HG03196 (cell line): ENCODE data around the gene MKRN1.
"Not testable (repeated sequence)": the region's sequence is repeated elsewhere in the genome, so short reads cannot be mapped to it uniquely, and the experiment has no call there.

Experiments
- ATAC-seq: cut with Tn5 transposase; IDR thresholded peaks from one replicate; pipeline ENCODE4 v1.9.1; 2021; ENCODE audit not compliant: unreplicated experiment

MKRN1 gene

DNA sequence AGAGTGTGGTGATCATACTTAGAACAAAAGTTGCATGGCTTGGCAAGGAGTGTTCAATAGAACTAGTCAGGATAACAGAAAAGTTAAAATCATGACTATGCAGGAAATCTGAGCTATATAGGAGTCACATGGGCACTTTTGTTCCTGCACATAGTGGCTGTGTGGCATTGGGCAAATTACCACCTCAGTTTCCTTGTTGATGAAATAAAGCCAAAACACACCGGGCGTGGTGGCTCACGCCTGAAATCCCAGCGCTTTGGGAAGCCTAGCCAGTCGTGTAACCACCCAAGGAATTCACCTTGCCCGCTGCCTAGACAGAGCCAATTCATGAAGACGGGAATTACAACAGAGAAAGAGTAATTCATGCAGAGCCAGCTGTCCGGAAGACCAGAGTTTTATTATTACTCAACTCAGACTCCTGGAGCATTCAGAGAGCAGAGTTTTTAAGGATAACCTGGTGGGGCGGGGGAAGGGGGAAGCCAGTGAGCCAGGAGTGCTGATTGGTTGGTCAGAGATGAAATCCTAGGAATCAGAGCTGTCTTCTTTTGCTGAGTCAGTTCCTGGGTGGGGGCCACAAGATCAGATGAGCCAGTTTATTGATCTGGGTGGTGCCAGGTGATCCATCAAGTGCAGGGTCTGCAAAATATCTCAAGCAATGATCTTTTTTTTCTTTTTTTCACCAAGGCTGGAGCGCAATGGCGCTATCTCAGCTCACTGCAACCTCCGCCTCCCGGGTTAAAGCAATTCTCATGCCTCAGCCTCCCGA, 6.4 kb upstream of the MKRN1 start:
- no peak for ATAC-seq

GRCh38 chr7:140484951-140485499, 5.7 kb upstream of the MKRN1 start:
- ATAC-seq, result no peak

DNA sequence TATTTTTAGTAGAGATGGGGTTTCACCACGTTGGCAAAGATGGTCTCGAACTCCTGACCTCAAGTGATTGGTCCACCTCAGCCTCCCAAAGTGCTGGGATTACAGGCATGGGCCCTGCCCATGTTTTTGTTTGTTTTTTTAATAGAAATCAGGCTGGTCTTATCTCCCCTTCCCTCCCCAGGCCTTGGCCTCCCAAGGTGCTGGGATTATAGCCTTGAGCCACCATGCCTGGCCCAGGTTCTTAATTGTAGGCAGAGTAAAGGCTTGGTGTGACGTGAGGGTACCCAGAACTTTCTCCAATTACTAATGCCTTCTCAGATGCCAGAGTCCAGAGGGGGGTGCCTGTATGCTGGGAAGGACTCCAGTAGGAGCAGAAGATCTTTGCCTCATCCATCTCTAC, 5.2 kb upstream of the MKRN1 start:
- ATAC-seq, result no peak

- no peak for ATAC-seq
Measured at GRCh38 chr7:140479739-140480084, 407 bp upstream of the MKRN1 start.

- ATAC-seq, result peak; percentile 24
Measured at GRCh38 chr7:140478246-140479061, 851 bp downstream of the MKRN1 start.

DNA sequence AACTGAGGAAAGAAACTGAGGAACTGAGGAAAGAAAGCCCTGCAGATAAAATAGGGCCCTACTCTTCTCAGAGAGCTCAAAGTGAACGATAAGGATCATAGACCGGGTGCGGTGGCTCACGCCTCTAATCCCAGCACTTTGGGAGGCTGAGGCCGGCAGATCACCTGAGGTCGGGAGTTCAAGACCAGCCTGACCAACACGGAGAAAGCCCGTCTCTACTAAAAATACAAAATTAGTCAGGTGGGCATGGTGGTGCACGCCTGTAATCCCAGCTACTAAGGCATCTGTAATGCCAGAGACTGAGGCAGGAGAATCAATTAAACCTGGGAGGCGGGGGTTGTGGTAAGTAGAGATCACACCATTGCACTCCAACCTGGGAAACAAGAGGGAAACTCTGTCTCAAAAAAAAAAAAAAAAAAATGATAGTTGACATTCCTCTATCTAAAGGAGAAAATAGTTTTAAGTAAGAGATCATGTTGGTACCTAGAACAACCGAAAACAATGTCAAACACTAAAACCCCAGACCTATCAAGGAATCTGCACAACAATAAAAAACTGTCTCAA, 2.5 kb downstream of the MKRN1 start:
- ATAC-seq, result no peak

GRCh38 chr7:140475747-140476333, 3.5 kb downstream of the MKRN1 start:
- ATAC-seq, result no peak

DNA sequence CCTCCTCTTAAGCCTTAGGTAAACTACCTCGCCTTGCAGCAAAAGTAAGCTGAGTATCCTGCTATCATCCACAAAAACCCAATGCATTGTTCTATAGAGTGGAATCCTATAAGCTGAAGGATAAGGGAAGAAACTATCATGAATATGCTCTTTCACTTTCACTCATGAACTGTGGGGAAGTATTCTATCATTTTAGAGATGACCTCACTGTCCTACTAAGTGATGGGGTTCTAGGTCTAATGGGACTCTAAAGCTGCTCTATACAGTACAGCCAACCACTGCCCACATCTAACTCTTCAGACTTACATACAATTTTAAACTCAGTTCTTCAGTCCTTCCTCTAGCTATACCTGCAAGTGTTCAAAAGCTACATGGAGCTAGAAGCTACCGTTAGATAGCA, 16.2 kb downstream of the MKRN1 start:
- ATAC-seq, result no peak

DNA sequence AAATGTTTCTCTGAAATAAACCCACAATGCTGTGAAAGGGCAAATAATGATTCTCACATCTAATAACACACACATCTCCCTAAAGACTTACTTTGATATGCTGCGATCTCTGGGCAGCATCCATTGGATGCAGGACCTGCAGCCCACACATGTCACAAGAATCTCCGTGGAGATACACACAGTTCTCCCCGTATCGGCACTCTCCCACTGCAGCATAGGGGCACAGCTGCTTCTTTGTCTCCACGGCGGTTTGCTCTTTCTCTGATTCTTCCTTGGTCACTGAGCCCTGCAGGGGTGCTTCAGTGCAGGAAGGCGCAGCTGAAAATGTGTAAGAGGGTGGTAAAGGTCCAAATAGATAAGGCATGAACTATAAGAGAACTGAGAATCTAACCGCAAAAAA, 20.4 kb downstream of the MKRN1 start:
- ATAC-seq, result no peak

DNA sequence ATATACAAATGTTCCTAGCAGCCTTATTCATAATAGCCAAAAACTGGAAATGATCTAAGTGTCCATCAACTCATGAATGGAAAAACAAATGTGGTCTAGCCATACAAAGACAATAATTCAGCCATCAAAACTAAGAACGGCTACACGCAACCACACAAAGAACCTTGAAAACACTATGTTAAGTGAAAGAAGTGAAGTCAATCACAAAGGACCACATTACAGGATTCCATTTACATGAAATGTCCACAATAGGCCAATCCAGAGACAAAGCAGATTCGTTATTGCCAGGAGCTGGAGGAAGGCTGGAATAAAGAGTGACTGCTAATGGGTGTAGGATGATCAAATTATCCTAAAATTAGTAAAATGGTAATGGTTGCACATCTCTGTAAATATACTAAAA, 21.1 kb downstream of the MKRN1 start:
- no peak for ATAC-seq

- no peak for ATAC-seq
Measured at GRCh38 chr7:140456551-140457051, 22.7 kb downstream of the MKRN1 start.

GRCh38 chr7:140455743-140456142, 23.6 kb downstream of the MKRN1 start:
- ATAC-seq, result no peak

DNA sequence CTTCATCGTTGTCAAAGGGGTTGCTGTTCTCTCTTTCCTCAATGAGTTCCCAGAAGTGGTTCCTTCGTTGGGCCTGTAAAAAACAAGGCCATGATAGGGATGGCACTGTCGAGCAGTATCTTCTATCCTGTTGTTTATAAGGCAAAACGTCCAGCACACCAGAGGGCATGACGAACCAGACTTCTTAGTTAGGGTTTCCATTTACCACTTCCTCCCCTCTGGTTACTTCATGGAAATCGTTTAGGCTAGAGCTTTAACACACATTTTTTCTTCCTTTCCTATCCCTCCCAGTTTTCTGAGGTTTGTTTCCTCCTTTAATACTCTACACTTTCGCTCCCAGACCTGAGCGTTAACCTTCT, 24.7 kb downstream of the MKRN1 start:
- ATAC-seq, result no peak

DNA sequence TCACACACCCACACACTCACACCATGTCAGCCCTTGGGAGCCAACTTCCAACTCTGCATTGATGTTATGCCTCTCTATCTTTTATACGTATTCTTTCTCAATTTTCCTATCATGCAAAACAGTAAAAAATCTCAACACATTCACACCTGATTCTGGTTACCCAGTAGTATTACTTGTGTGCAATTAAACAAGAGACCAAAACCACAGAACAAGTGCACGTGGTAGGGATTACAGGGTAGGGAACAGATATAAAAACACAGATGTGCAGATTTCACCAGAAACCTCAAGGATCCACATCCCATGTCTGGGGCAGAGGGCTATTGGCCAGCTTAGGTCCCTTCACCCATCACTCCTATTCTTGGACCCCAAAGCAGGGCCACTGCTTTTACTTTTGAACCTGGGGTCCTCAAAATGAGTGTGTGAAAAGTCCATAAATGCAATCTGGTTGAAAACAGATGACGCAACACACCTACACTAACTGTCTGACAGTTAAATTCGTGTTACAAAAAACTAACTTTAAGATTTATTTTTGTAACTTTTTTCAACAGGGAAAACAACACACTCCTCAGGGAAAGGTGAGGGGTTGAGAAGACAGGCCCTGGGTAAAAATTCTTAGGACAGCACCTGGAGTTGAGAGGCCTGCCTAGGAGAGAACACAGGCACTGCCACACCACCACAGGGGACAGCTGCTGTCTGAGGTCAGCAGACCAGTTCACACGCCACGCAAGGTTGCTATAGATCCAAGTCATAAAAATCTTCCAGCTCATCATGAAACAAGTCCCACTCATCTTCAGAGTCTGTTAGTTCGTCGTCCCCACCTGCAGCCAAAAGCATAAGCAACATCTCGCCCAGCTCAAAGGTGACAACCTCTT, 25.3 kb downstream of the MKRN1 start:
- ATAC-seq, result not testable (repeated sequence)

GRCh38 chr7:140453273-140453672, 26.0 kb downstream of the MKRN1 start:
- no peak for ATAC-seq

DNA sequence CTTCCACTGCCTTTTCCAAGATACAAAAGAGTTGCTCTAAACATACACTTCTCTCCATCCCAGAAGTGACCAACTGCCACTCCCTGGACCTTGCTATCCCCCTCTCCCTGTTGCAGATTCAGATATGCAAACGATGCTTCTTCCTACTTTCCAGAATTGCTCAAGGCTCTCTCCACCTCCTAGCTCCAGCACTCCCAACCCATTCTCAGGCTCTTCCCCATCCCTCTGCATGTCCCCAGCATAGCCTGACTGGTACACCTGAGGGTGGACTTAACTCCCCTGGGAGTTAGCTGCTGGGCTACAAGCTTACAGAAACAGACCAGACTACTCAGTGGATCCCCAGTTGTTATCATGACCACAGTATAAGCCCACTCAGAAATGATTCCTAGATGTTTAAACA, 27.6 kb downstream of the MKRN1 start:
- ATAC-seq, result no peak

DNA sequence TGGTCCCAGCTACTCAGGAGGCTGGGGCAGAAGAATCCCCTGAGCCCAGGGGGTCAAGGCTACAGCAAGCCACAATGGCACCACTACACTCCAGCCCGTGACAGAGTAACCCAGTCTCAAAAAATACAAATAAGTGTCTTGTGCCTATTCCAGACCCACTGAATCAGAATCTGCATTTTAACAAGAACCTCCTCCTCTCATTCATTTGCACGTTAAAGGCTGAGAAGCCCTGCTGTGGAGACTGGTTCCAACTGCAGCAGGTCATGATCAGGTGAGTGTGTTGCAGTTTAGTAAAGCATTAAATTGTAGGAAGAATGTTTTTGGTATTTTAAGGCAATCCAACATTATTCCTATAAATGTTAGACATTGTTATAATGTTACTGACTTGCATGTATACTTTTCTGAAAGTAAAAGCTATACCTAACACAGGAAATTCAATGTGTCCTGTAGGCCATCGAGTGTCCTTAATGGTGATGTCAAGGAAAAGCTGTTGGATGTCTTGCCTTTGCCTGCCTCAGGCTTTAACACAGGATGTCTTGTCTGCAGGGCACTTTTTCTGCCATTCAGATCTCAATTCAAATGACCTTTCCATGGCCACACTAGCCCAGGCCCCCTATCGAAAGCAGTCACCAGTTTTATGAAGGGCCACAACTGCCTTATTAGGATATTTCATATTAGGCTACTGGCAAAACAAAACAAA, 30.4 kb downstream of the MKRN1 start:
- no peak for ATAC-seq

GRCh38 chr7:140447841-140448240, 31.5 kb downstream of the MKRN1 start:
- ATAC-seq, result no peak

GRCh38 chr7:140446467-140446866, 32.8 kb downstream of the MKRN1 start:
- no peak for ATAC-seq

DNA sequence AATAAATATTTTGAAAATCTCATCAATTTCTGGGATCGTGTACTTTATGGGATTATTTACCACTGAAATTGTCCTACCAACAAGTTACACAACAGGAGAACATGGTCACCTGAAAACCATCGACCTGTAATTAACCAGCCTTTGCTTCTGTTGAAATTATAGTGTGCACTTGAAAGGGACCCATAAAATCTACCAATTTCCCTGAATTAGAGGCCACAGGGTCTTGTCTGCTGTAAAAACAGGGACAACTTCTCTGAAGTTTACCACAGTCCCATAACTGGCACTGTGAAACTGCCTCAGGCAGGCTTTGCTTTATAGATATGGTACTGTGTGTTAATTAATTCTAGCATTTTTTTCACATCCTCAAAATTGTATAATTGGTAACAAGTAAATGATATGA, 37.8 kb downstream of the MKRN1 start:
- no peak for ATAC-seq
